ENCODE results near the gene GEMIN2. TPM values are rescaled to one million over a fixed set of nuclear protein-coding genes. Genes with fewer than 3 reads are reported as not detected.
"Not testable (repeated sequence)": the region's sequence is repeated elsewhere in the genome, so short reads cannot be mapped to it uniquely, and the experiment has no call there.

GEMIN2 gene
- total RNA-seq, 2 experiments from 2014 or later, result 17.2 to 18.8 TPM

GRCh38 chr14:39122330-39123138 lies 8.4 kb downstream of the GEMIN2 start:
- POLR2A ChIA-PET, result no interaction called here
- CTCF ChIA-PET, result no interaction called here
- Mint-ChIP-seq H3K27ac (no peak overlapping the region), H3K4me1 (ENCODE audit: low read depth) (peaks cover under 1% of the 10 kb centered on the region), H3K9me3 (no peaks in the 10 kb centered on the region), H3K4me3 (no peak overlapping the region), H3K27me3 (no peaks in the 10 kb centered on the region), H3K36me3 (peaks cover 28% of the 10 kb centered on the region)
- DNase-seq, result no peak
- intact Hi-C loops (cut with micrococcal nuclease), result no loop called here

DNA sequence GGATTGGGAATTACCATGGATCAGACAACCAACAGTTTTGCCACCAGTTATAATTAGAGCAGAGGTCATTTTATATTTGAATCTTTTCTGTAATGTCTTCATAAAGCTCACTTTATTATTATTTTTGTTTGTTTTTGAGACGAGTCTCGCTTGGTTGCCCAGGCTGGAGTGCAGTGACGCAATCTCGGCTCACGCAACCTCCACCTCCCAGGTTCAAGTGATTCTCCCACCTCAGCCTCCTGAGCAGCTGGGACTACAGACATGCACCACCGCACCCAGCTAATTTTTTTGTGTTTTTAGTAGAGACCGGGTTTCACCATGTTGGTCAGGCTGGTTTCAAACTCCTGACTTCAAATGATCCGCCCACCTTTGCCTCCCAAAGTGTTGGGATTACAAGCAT lies 23.7 kb downstream of the GEMIN2 start:
- CTCF ChIA-PET, POLR2A ChIA-PET: not testable (repeated sequence)

GRCh38 chr14:39138440-39138839 lies 24.3 kb downstream of the GEMIN2 start:
- Mint-ChIP-seq H3K4me3 (no peak overlapping the region), H3K27ac (no peak overlapping the region), H3K27me3 (no peaks in the 10 kb centered on the region), H3K4me1 (ENCODE audit: low read depth) (peaks cover 5% of the 10 kb centered on the region), H3K9me3 (peaks cover 2% of the 10 kb centered on the region), H3K36me3 (peaks cover 39% of the 10 kb centered on the region)
- ChIA-PET CTCF (no interaction called here), POLR2A (no interaction called here)
- intact Hi-C loops (cut with micrococcal nuclease), result no loop called here
- no peak for DNase-seq

More for the DNA sequence above, 23.7 kb downstream of the GEMIN2 start:
- H3K9me3 Mint-ChIP-seq; DNase-seq; intact Hi-C loops (cut with micrococcal nuclease); H3K27me3 Mint-ChIP-seq; H3K27ac Mint-ChIP-seq; H3K4me3 Mint-ChIP-seq; H3K4me1 Mint-ChIP-seq (ENCODE audit: low read depth): not testable (repeated sequence)
- peaks cover 34% of the 10 kb centered on the region for H3K36me3 Mint-ChIP-seq

- no peak overlapping the region for H3K27ac Mint-ChIP-seq
- no peak for DNase-seq
- intact Hi-C loops (cut with micrococcal nuclease), result no loop called here
- ChIA-PET POLR2A (interaction anchor here (0.6 kb wide), 1 partner anchor 14 kb away, joined by 3 read pairs; no protein-coding TSS in a partner anchor), CTCF (interaction anchor here (0.7 kb wide), 1 partner anchor 16 kb away, joined by 3 read pairs; no protein-coding TSS in a partner anchor)
- H3K4me1 Mint-ChIP-seq (ENCODE audit: low read depth), result peaks cover 5% of the 10 kb centered on the region
- H3K36me3 Mint-ChIP-seq, result peaks cover 34% of the 10 kb centered on the region
- no peak overlapping the region for H3K4me3 Mint-ChIP-seq
- no peaks in the 10 kb centered on the region for H3K27me3 Mint-ChIP-seq
- peaks cover 2% of the 10 kb centered on the region for H3K9me3 Mint-ChIP-seq
Measured at GRCh38 chr14:39140170-39140569, 26.0 kb downstream of the GEMIN2 start.

DNA sequence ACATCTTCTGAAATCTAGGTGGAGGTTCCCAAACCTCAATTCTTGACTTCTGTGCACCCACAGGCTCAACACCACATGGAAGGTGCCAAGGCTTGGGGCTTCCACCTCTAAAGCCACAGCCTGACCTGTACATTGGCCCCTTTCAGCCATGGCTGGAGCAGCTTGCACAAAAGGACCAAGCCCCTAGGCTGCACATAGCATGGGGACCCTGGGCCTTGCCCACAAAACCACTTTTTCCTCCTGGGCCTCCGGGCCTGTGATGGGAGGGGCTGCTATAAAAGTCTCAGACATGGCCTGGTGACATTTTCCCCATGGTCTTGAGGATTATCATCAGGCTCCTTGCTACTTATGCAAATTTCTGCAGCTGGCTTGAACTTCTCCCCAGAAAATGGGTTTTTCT lies 27.5 kb downstream of the GEMIN2 start:
- intact Hi-C loops (cut with micrococcal nuclease); H3K27me3 Mint-ChIP-seq; H3K9me3 Mint-ChIP-seq; H3K4me3 Mint-ChIP-seq; H3K27ac Mint-ChIP-seq; H3K4me1 Mint-ChIP-seq (ENCODE audit: low read depth); CTCF ChIA-PET; POLR2A ChIA-PET; DNase-seq: not testable (repeated sequence)
- peaks cover 28% of the 10 kb centered on the region for H3K36me3 Mint-ChIP-seq

- H3K36me3 Mint-ChIP-seq, result peaks cover 33% of the 10 kb centered on the region
- POLR2A ChIA-PET; CTCF ChIA-PET; H3K4me3 Mint-ChIP-seq; H3K9me3 Mint-ChIP-seq; H3K4me1 Mint-ChIP-seq (ENCODE audit: low read depth); H3K27me3 Mint-ChIP-seq; H3K27ac Mint-ChIP-seq; intact Hi-C loops (cut with micrococcal nuclease); DNase-seq: not testable (repeated sequence)
Measured at GRCh38 chr14:39143226-39143625, 29.1 kb downstream of the GEMIN2 start.

- H3K4me3 Mint-ChIP-seq, result no peak overlapping the region
- H3K4me1 Mint-ChIP-seq (ENCODE audit: low read depth), result no peaks in the 10 kb centered on the region
- peaks cover 29% of the 10 kb centered on the region for H3K36me3 Mint-ChIP-seq
- POLR2A ChIA-PET, result no interaction called here
- DNase-seq, result no peak
- CTCF ChIA-PET, result no interaction called here
- peaks cover 2% of the 10 kb centered on the region for H3K9me3 Mint-ChIP-seq
- H3K27me3 Mint-ChIP-seq, result no peaks in the 10 kb centered on the region
- intact Hi-C loops (cut with micrococcal nuclease), result no loop called here
- no peak overlapping the region for H3K27ac Mint-ChIP-seq
Measured at GRCh38 chr14:39145266-39145966, 31.3 kb downstream of the GEMIN2 start.

GRCh38 chr14:39154594-39155189 lies 40.6 kb downstream of the GEMIN2 start:
- peaks cover 13% of the 10 kb centered on the region for H3K36me3 Mint-ChIP-seq
- CTCF ChIA-PET, result no interaction called here
- intact Hi-C loops (cut with micrococcal nuclease), result no loop called here
- H3K4me1 Mint-ChIP-seq (ENCODE audit: low read depth), result peaks cover 3% of the 10 kb centered on the region
- no peaks in the 10 kb centered on the region for H3K9me3 Mint-ChIP-seq
- no peak for DNase-seq
- no peak overlapping the region for H3K27ac Mint-ChIP-seq
- POLR2A ChIA-PET, result no interaction called here
- no peaks in the 10 kb centered on the region for H3K27me3 Mint-ChIP-seq
- H3K4me3 Mint-ChIP-seq, result no peak overlapping the region

- peaks cover 12% of the 10 kb centered on the region for H3K4me1 Mint-ChIP-seq (ENCODE audit: low read depth)
- H3K27ac Mint-ChIP-seq, result no peak overlapping the region
- intact Hi-C loops (cut with micrococcal nuclease), result no loop called here
- no peaks in the 10 kb centered on the region for H3K27me3 Mint-ChIP-seq
- no peak overlapping the region for H3K4me3 Mint-ChIP-seq
- POLR2A ChIA-PET, result no interaction called here
- no peak for DNase-seq
- H3K36me3 Mint-ChIP-seq, result peaks cover 13% of the 10 kb centered on the region
- no peaks in the 10 kb centered on the region for H3K9me3 Mint-ChIP-seq
- CTCF ChIA-PET, result no interaction called here
Measured at GRCh38 chr14:39157491-39157890, 43.4 kb downstream of the GEMIN2 start.

- peaks cover 17% of the 10 kb centered on the region for H3K4me1 Mint-ChIP-seq (ENCODE audit: low read depth)
- no peaks in the 10 kb centered on the region for H3K9me3 Mint-ChIP-seq
- peaks cover 16% of the 10 kb centered on the region for H3K36me3 Mint-ChIP-seq
- H3K27ac Mint-ChIP-seq, result no peak overlapping the region
- ChIA-PET POLR2A (no interaction called here), CTCF (interaction anchor here (0.6 kb wide), 1 partner anchor 73 kb away, joined by 3 read pairs; no protein-coding TSS in a partner anchor)
- no peaks in the 10 kb centered on the region for H3K27me3 Mint-ChIP-seq
- no peak for DNase-seq
- H3K4me3 Mint-ChIP-seq, result no peak overlapping the region
- intact Hi-C loops (cut with micrococcal nuclease), result no loop called here
Measured at GRCh38 chr14:39158222-39158858, 44.2 kb downstream of the GEMIN2 start.

GRCh38 chr14:39160494-39160893 lies 46.4 kb downstream of the GEMIN2 start:
- CTCF ChIA-PET, result no interaction called here
- Mint-ChIP-seq H3K27me3 (no peaks in the 10 kb centered on the region), H3K4me1 (ENCODE audit: low read depth) (peaks cover 25% of the 10 kb centered on the region), H3K27ac (no peak overlapping the region), H3K9me3 (no peaks in the 10 kb centered on the region), H3K36me3 (peaks cover 15% of the 10 kb centered on the region), H3K4me3 (no peak overlapping the region)
- DNase-seq, result no peak
- POLR2A ChIA-PET, result no interaction called here
- intact Hi-C loops (cut with micrococcal nuclease), result no loop called here

DNA sequence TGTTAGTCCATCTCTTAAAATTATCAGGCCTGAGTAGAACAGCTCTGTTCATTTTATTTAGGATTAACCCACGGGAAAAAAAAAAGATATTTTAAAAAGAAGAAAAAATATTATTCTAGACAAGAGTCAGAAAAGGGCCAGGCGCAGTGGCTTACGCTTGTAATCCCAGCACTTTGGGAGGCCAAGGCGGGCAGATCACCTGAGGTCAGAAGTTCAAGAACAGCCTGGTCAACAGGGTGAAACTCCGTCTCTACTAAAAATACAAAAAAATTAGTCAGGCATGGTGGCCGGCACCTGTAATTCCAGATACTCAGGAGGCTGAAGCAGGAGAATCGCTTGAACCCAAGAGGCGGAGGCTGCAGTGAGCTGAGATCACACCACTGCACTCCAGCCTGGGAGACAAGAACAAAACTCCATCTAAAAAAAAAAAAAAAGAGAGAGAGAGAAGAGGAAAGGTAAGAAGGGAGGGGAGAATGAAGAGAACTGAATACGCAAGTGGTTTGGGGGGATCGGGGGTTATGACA lies 53.7 kb downstream of the GEMIN2 start:
- H3K27me3 Mint-ChIP-seq; DNase-seq; H3K27ac Mint-ChIP-seq; H3K4me3 Mint-ChIP-seq; intact Hi-C loops (cut with micrococcal nuclease); H3K9me3 Mint-ChIP-seq; POLR2A ChIA-PET; H3K36me3 Mint-ChIP-seq: not testable (repeated sequence)
- CTCF ChIA-PET, result interaction anchor here (0.5 kb wide), 1 partner anchor 19 kb away, joined by 3 read pairs; no protein-coding TSS in a partner anchor
- peaks cover 36% of the 10 kb centered on the region for H3K4me1 Mint-ChIP-seq (ENCODE audit: low read depth)
